HG02763 (cell line): Measurements from ENCODE around the gene FYB2.

Experiments
- ATAC-seq: cut with Tn5 transposase; IDR thresholded peaks from one replicate; pipeline ENCODE4 v1.9.1; 2021; ENCODE audit warnings: mild to moderate bottlenecking, moderate library complexity; ENCODE audit not compliant: unreplicated experiment

Gene FYB2

GRCh38 chr1:56719171-56719570, 100.0 kb downstream of the FYB2 start:
- no peak for ATAC-seq

- no peak for ATAC-seq
These were observed 104.0 kb downstream of the FYB2 start for GRCh38 chr1:56715156-56715555.

- ATAC-seq: no peak
These were observed 106.1 kb downstream of the FYB2 start for GRCh38 chr1:56713112-56713511.

- no peak for ATAC-seq
These were observed 107.1 kb downstream of the FYB2 start for GRCh38 chr1:56712150-56712549.

- no peak for ATAC-seq
These were observed 108.6 kb downstream of the FYB2 start for GRCh38 chr1:56710646-56711045.

GRCh38 chr1:56709995-56710394, 109.2 kb downstream of the FYB2 start:
- no peak for ATAC-seq

GRCh38 chr1:56709269-56709880, 109.8 kb downstream of the FYB2 start:
- no peak for ATAC-seq

- no peak for ATAC-seq
These were observed 111.8 kb downstream of the FYB2 start for GRCh38 chr1:56707379-56707778.

- ATAC-seq: no peak
These were observed 115.5 kb downstream of the FYB2 start for GRCh38 chr1:56703747-56704146.

GRCh38 chr1:56696663-56697062, 122.5 kb downstream of the FYB2 start:
- ATAC-seq: no peak

- no peak for ATAC-seq
These were observed 130.6 kb downstream of the FYB2 start for GRCh38 chr1:56688522-56689026.

- ATAC-seq: no peak
These were observed 133.0 kb downstream of the FYB2 start for GRCh38 chr1:56686169-56686568.

GRCh38 chr1:56683569-56683968, 135.6 kb downstream of the FYB2 start:
- ATAC-seq: no peak

GRCh38 chr1:56676571-56677035, 142.6 kb downstream of the FYB2 start:
- ATAC-seq: no peak

GRCh38 chr1:56675763-56676162, 143.4 kb downstream of the FYB2 start:
- ATAC-seq: no peak

- no peak for ATAC-seq
These were observed 146.6 kb downstream of the FYB2 start for GRCh38 chr1:56672579-56672978.

GRCh38 chr1:56671542-56671941, 147.7 kb downstream of the FYB2 start:
- ATAC-seq: no peak

GRCh38 chr1:56671085-56671484, 148.1 kb downstream of the FYB2 start:
- no peak for ATAC-seq

- ATAC-seq: no peak
These were observed 148.9 kb downstream of the FYB2 start for GRCh38 chr1:56670350-56670749.
